Measurements from ENCODE around the gene SCGB1C2.
A peak's percentile ranks its signal among the peaks of the same experiment; 100 is the strongest.
"Not testable (repeated sequence)": the region's sequence is repeated elsewhere in the genome, so short reads cannot be mapped to it uniquely, and the experiment has no call there.

SCGB1C2 gene
- total RNA-seq: 0 to 0.44 (median 0) reads per million in 17 experiments

- DNase-seq: not testable (repeated sequence)
Measured at GRCh38 chr17:137166-137807, at the start of gene SCGB1C2. TSS of gene SCGB1C2 (plus strand) at chr17:137569. CDS start at chr17:137591, 22 bp downstream.

GRCh38 chr17:113111-113510, 24.3 kb upstream of the SCGB1C2 start:
- peak; percentile 0 to 45 (median 0) for DNase-seq

GRCh38 chr17:118339-118917, 18.9 kb upstream of the SCGB1C2 start:
- DNase-seq: peak in 1 of 4 experiments; percentile 80

GRCh38 chr17:133932-134331, 3.4 kb upstream of the SCGB1C2 start:
- DNase-seq: not testable (repeated sequence)

GRCh38 chr17:134332-134785, 3.0 kb upstream of the SCGB1C2 start:
- not testable (repeated sequence) for DNase-seq

- DNase-seq: not testable (repeated sequence)
Measured at GRCh38 chr17:135022-135421, 2.3 kb upstream of the SCGB1C2 start.

- not testable (repeated sequence) for DNase-seq
Measured at GRCh38 chr17:135895-136294, 1.5 kb upstream of the SCGB1C2 start.

GRCh38 chr17:136531-136930, 838 bp upstream of the SCGB1C2 start:
- DNase-seq: not testable (repeated sequence)

GRCh38 chr17:139401-140205, 2.2 kb downstream of the SCGB1C2 start:
- not testable (repeated sequence) for DNase-seq

GRCh38 chr17:142102-142661, 4.8 kb downstream of the SCGB1C2 start:
- peak in 2 of 4 experiments; percentile 11 to 20 for DNase-seq

- no peak for DNase-seq
Measured at GRCh38 chr17:142876-143784, 5.8 kb downstream of the SCGB1C2 start.

GRCh38 chr17:143785-144281, 6.5 kb downstream of the SCGB1C2 start:
- DNase-seq: peak; percentile 74 to 89 (median 88)

GRCh38 chr17:144936-145670, 7.7 kb downstream of the SCGB1C2 start:
- DNase-seq: no peak

GRCh38 chr17:145671-146541, 8.5 kb downstream of the SCGB1C2 start:
- DNase-seq: no peak

- no peak for DNase-seq
Measured at GRCh38 chr17:146546-146945, 9.2 kb downstream of the SCGB1C2 start.

GRCh38 chr17:146983-147761, 9.8 kb downstream of the SCGB1C2 start:
- no peak for DNase-seq

GRCh38 chr17:147796-148740, 10.7 kb downstream of the SCGB1C2 start:
- no peak for DNase-seq

- DNase-seq: no peak
Measured at GRCh38 chr17:148757-149156, 11.4 kb downstream of the SCGB1C2 start.

All from suppressor macrophage (primary cell).